Fibroblast of lung (primary cell): ENCODE measurements around the gene CNTN3. TPM values are rescaled to one million over a fixed set of nuclear protein-coding genes. Genes with fewer than 3 reads are reported as not detected.

Experiments used
- DNase-seq, 2 donors: peaks; one replicate each; pipeline versions ENCODE4 v3.0.0 to v3.0.0-alpha.2; 2010; ENCODE audit warnings: low read depth in 2 of 2
- H2AFZ ChIP-seq: 2 replicates; pipeline ENCODE4 v1.5.1; 2012; ENCODE audit warnings: low read length, control low read depth, inconsistent platforms
- H3K27ac ChIP-seq: 2 replicates; pipeline ENCODE4 v1.5.1; 2011; ENCODE audit warnings: low read length, control low read depth; ENCODE audit not compliant: insufficient read depth
- H3K27me3 ChIP-seq: 2 replicates; pipeline ENCODE4 v1.5.1; 2011; ENCODE audit warnings: mild to moderate bottlenecking, low read length; ENCODE audit not compliant: control insufficient read depth, insufficient read depth
- H3K36me3 ChIP-seq: 2 replicates; pipeline ENCODE4 v1.5.1; 2011; ENCODE audit warnings: low read length; ENCODE audit not compliant: control insufficient read depth, insufficient read depth
- H3K4me1 ChIP-seq: 2 replicates; pipeline ENCODE4 v1.5.1; 2011; ENCODE audit warnings: low read length; ENCODE audit not compliant: control insufficient read depth, insufficient read depth; ENCODE audit errors: extremely low read depth
- H3K4me2 ChIP-seq: 2 replicates; pipeline ENCODE4 v1.5.1; 2011; ENCODE audit warnings: low read length, control low read depth; ENCODE audit not compliant: insufficient read depth; ENCODE audit errors: extremely low read depth
- H3K4me3 ChIP-seq, 4 experiments: fragments of 200-600 bp in 1 of 4; sonication (generic) in 1 of 4; replicated peaks in 1 of 4; 2 replicates each; pipeline ENCODE4 v1.5.1; 2011 to 2016; ENCODE audit warnings: low read length in 4 of 4, low read depth in 3 of 4, mild to moderate bottlenecking in 3 of 4, control low read depth in 2 of 4, inconsistent platforms in 1 of 4, mixed read lengths in 1 of 4; ENCODE audit not compliant: insufficient read depth in 1 of 4; ENCODE audit errors: control extremely low read depth in 1 of 4
- H3K79me2 ChIP-seq: 2 replicates; pipeline ENCODE4 v1.5.1; 2012; ENCODE audit warnings: mild to moderate bottlenecking, low read length, inconsistent platforms; ENCODE audit not compliant: control insufficient read depth, insufficient read depth
- H3K9ac ChIP-seq: 2 replicates; pipeline ENCODE4 v1.5.1; 2011; ENCODE audit warnings: mild to moderate bottlenecking, low read length, control low read depth; ENCODE audit not compliant: insufficient read depth
- H3K9me3 ChIP-seq: 2 replicates; pipeline ENCODE4 v1.5.1; 2012; ENCODE audit warnings: low read depth, low read length; ENCODE audit not compliant: control insufficient read depth, insufficient read depth
- H4K20me1 ChIP-seq: 2 replicates; pipeline ENCODE4 v1.5.1; 2011; ENCODE audit warnings: low read length; ENCODE audit not compliant: control insufficient read depth, insufficient read depth; ENCODE audit errors: extremely low read depth
- EZH2 ChIP-seq: IDR thresholded peaks from 2 replicates; pipeline ENCODE4 v1.5.1; 2012; ENCODE audit warnings: low read length, control low read depth, mild to moderate bottlenecking; ENCODE audit errors: missing control alignments
- polyA plus RNA-seq, 2 donors: library from polyadenylated mRNA; depleted of rRNA in 1 of 2; stranded (reverse) in 1 of 2; unstranded in 1 of 2; fragments of >200 nt; gene quantifications; 2 replicates each; pipeline ENCODE4 v1.2.1, GENCODE V29; 2011 to 2012; ENCODE audit warnings: missing spikeins in 1 of 2
- total RNA-seq: library from RNA; depleted of rRNA; stranded (reverse); fragments of >200 nt; gene quantifications from 2 replicates; pipeline ENCODE4 v1.2.1, GENCODE V29; 2014
- TF ChIP-seq, protein P1 (sequence below), 2 donors: IDR thresholded peaks in 1 of 2; conservative IDR thresholded peaks in 1 of 2; 1 replicate in 1 of 2; 2 replicates in 1 of 2; pipeline ENCODE4 v1.5.1; 2011 to 2012; ENCODE audit warnings: low read length in 2 of 2, control low read depth in 1 of 2, inconsistent platforms in 1 of 2, low read depth in 1 of 2, mild to moderate bottlenecking in 1 of 2

Gene CNTN3
- total and polyA plus RNA-seq, 2 donors (not counting 1 experiment from before 2014, with no cell fraction given) = 3.2 to 8.3 TPM

DNA sequence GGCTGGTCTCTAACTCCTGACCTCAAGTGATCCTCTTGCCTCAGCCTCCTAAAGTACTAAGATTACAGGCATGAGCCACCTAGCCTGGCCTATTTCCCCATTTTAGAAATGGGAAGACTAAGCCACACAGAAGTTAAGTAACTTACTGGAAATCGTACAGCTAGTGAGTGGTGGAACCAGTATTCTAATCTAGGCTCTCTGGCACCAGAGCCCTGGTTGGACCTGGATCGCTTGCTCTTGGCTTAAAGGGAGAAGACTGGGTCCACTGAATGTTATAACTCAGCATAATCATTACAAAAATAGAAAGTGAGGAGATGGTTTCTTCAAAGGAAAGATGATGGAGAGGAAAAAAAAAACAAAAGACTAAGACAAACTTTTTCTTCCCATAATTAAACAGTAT, 37.4 kb upstream of the CNTN3 start:
- Histone ChIP-seq H3K27me3 (no peaks in the 10 kb centered on the region), H4K20me1 (no peaks in the 10 kb centered on the region), H3K9ac (no peak overlapping the region), H2AFZ (no peak overlapping the region), H3K79me2 (no peaks in the 10 kb centered on the region), H3K4me3 (no peak overlapping the region), H3K9me3 (no peaks in the 10 kb centered on the region), H3K36me3 (no peaks in the 10 kb centered on the region), H3K27ac (no peak overlapping the region), H3K4me1 (no peaks in the 10 kb centered on the region), H3K4me2 (no peak overlapping the region)
- no peak for TF ChIP-seq EZH2
- TF ChIP-seq, protein P1, sequence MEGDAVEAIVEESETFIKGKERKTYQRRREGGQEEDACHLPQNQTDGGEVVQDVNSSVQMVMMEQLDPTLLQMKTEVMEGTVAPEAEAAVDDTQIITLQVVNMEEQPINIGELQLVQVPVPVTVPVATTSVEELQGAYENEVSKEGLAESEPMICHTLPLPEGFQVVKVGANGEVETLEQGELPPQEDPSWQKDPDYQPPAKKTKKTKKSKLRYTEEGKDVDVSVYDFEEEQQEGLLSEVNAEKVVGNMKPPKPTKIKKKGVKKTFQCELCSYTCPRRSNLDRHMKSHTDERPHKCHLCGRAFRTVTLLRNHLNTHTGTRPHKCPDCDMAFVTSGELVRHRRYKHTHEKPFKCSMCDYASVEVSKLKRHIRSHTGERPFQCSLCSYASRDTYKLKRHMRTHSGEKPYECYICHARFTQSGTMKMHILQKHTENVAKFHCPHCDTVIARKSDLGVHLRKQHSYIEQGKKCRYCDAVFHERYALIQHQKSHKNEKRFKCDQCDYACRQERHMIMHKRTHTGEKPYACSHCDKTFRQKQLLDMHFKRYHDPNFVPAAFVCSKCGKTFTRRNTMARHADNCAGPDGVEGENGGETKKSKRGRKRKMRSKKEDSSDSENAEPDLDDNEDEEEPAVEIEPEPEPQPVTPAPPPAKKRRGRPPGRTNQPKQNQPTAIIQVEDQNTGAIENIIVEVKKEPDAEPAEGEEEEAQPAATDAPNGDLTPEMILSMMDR (conservative IDR thresholded peaks at IDR 0.05 in 1 of 2, IDR thresholded peaks at IDR 0.05 in 1 of 2; ENCODE audit: low read depth in 1 of 2, low read length in 2 of 2) = no peak
- DNase-seq = no peak

DNA sequence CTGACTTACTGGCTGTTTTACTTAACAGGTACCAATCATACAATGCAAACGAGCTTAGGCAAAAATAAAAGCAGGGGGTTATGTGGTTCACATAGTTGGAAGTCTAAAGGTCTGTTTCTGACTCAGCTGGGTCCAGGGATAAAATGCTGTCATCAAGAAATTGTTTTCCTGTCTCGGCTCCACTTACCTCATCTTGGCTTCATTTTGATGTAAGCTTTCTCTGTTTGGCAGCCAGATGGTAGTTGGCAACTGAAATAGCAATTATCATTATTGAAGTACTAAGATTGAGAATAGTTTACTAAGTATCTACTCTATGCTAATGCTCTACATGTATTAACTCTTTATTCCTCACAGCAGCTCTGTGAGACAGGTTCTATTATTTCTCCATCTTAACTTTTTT, 36.8 kb upstream of the CNTN3 start:
- Histone ChIP-seq H3K9me3 (no peaks in the 10 kb centered on the region), H3K79me2 (no peaks in the 10 kb centered on the region), H4K20me1 (no peaks in the 10 kb centered on the region), H3K9ac (no peak overlapping the region), H3K4me3 (no peak overlapping the region), H3K4me1 (no peaks in the 10 kb centered on the region), H3K36me3 (no peaks in the 10 kb centered on the region), H2AFZ (no peak overlapping the region), H3K4me2 (no peak overlapping the region), H3K27ac (no peak overlapping the region), H3K27me3 (no peaks in the 10 kb centered on the region)
- DNase-seq = peak; percentile 22 to 36
- no peak for TF ChIP-seq EZH2
- TF ChIP-seq, protein P1 (conservative IDR thresholded peaks at IDR 0.05 in 1 of 2, IDR thresholded peaks at IDR 0.05 in 1 of 2; ENCODE audit: low read depth in 1 of 2, low read length in 2 of 2) = no peak

DNA sequence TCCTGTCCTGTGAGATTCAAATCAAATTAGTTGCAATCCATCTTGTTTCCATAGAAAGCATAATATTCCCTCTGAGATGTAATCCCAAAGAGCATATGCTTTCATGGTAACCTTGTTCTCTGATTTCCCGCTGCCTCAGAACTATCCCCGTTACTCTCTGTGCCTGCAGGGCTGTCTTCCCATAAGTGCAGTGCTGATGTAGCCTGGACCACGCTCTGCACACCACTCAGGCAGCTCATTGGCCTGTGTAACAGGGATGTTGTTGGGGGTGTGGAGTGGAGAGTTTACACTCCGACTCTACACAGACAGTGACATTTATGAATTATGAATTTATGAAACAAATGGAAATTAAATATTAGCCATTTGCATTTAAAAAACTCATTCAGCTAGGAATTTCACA, 33.6 kb upstream of the CNTN3 start:
- no peak overlapping the region for H3K9ac ChIP-seq
- H2AFZ ChIP-seq = no peak overlapping the region
- TF ChIP-seq, protein P1 (conservative IDR thresholded peaks at IDR 0.05 in 1 of 2, IDR thresholded peaks at IDR 0.05 in 1 of 2; ENCODE audit: low read depth in 1 of 2, low read length in 2 of 2) = no peak
- no peak for TF ChIP-seq EZH2
- H3K27ac ChIP-seq = no peak overlapping the region
- no peak overlapping the region for H3K4me3 ChIP-seq
- no peak for DNase-seq
- no peaks in the 10 kb centered on the region for H3K36me3 ChIP-seq
- H3K79me2 ChIP-seq = no peaks in the 10 kb centered on the region
- no peaks in the 10 kb centered on the region for H3K4me1 ChIP-seq
- no peaks in the 10 kb centered on the region for H3K9me3 ChIP-seq
- H3K4me2 ChIP-seq = no peak overlapping the region
- H4K20me1 ChIP-seq = no peaks in the 10 kb centered on the region
- no peaks in the 10 kb centered on the region for H3K27me3 ChIP-seq
